ENCODE measurements around the gene KRTAP5-8.

- TF ChIP-seq POLR2A (IDR thresholded peaks at IDR 0.05; ENCODE audit: low read depth, low read length) (no peak), TAF1 (IDR thresholded peaks at IDR 0.05; ENCODE audit: borderline replicate concordance, low read depth, low read length) (no peak), POLR2AphosphoS5 (IDR thresholded peaks at IDR 0.05; ENCODE audit: low read depth, low read length) (no peak)
Measured at GRCh38 chr11:71502871-71503435, 34.9 kb upstream of the KRTAP5-8 start.
